ENCODE results near the gene SRMS.

Gene SRMS, protein sequence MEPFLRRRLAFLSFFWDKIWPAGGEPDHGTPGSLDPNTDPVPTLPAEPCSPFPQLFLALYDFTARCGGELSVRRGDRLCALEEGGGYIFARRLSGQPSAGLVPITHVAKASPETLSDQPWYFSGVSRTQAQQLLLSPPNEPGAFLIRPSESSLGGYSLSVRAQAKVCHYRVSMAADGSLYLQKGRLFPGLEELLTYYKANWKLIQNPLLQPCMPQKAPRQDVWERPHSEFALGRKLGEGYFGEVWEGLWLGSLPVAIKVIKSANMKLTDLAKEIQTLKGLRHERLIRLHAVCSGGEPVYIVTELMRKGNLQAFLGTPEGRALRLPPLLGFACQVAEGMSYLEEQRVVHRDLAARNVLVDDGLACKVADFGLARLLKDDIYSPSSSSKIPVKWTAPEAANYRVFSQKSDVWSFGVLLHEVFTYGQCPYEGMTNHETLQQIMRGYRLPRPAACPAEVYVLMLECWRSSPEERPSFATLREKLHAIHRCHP

GRCh38 chr20:63547725-63548480, at the start of gene SRMS:
Gene SRMS (minus strand): TSS chr20:63547749. CDS start chr20:63547463, 286 bp downstream.
- Histone ChIP-seq H3K4me1 (ENCODE audit: control insufficient read depth in 2 of 2, insufficient read depth in 2 of 2, low read length in 2 of 2) (peaks cover 23% of the 10 kb centered on the region in 2 donors), H3K9ac (ENCODE audit: low read depth in 1 of 2, low read length in 2 of 2) (no peak within 1 kb of the TSS), H3K27ac (ENCODE audit: low read depth in 2 of 2, low read length in 2 of 2) (no peak within 1 kb of the TSS), H3K4me3 (ENCODE audit: low read length in 2 of 2) (no peak within 1 kb of the TSS), H3K27me3 (ENCODE audit: control insufficient read depth in 2 of 2, insufficient read depth in 2 of 2, low read length in 2 of 2) (peaks cover 12 to 18% of the 10 kb centered on the region in 2 donors), H3K9me3 (ENCODE audit: control insufficient read depth in 2 of 2, low read length in 2 of 2) (no peaks in the 10 kb centered on the region), H3K36me3 (ENCODE audit: control insufficient read depth in 2 of 2, insufficient read depth in 2 of 2, low read length in 2 of 2) (no peaks in the 10 kb centered on the region)

DNA sequence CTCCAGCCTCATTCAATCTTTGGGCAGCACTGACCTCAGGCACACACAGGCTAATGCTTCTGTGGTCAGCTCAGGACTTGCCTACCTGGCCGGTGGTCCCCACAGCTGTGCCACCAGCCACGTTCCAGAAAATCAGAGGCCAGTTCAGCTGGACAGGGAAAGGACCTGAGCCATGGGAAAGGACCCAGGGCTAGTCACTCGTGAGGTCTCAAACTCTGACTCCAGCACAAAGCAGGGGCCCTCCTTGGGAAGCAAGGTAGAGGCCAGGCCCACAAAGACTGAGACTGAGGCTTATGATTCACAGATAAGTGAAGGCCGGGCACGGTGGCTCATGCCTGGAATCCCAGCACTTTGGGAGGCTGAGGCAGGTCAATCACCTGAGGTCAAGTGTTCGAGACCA, 48.9 kb upstream of the SRMS start:
- Histone ChIP-seq H3K9ac (ENCODE audit: low read depth in 1 of 2, low read length in 2 of 2) (no peak overlapping the region), H3K27me3 (ENCODE audit: control insufficient read depth in 2 of 2, insufficient read depth in 2 of 2, low read length in 2 of 2) (no peaks in the 10 kb centered on the region), H3K4me3 (ENCODE audit: low read length in 2 of 2) (no peak overlapping the region), H3K4me1 (ENCODE audit: control insufficient read depth in 2 of 2, insufficient read depth in 2 of 2, low read length in 2 of 2) (no peaks in the 10 kb centered on the region), H3K9me3 (ENCODE audit: control insufficient read depth in 2 of 2, low read length in 2 of 2) (no peaks in the 10 kb centered on the region), H3K27ac (ENCODE audit: low read depth in 2 of 2, low read length in 2 of 2) (no peak overlapping the region), H3K36me3 (ENCODE audit: control insufficient read depth in 2 of 2, insufficient read depth in 2 of 2, low read length in 2 of 2) (peaks cover 29 to 57% of the 10 kb centered on the region in 2 donors)

DNA sequence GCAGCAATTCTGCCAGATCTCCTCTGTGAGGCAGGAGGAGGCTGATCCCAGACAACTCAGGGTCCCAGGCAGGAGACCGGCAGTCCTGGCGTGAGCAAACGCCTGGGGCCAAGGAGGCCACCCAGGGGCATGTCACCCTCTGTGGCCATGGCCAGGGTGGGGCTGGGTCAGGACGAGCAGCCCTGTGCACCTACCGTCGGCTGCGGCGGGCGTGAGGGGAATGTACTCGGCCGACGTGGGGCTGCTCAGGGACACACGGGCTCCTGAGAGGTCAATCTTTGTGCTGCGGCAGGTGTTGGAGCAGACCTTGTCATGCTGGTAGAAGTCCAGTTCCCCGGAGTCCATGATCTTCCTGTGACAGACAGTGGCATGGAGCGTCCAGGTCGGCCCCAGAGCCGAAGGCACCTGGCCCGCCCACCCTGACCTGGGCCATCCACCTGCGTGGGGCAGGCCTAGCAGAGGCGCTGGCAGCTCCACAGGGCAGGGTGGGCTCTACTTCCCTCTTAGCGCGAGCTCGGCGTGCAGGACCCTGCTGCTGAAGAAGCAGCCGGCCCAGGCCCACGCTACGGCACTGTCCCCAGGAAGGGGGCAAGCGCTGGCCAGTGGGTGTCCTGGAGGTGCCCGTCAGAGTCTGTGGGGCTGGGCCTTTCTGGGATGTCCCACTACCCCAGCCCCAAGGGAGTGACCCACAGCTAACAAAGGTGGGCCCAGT, 48.0 kb upstream of the SRMS start:
- Histone ChIP-seq H3K9ac (ENCODE audit: low read depth in 1 of 2, low read length in 2 of 2) (no peak overlapping the region), H3K27me3 (ENCODE audit: control insufficient read depth in 2 of 2, insufficient read depth in 2 of 2, low read length in 2 of 2) (no peaks in the 10 kb centered on the region), H3K36me3 (ENCODE audit: control insufficient read depth in 2 of 2, insufficient read depth in 2 of 2, low read length in 2 of 2) (peaks cover 31 to 55% of the 10 kb centered on the region in 2 donors), H3K27ac (ENCODE audit: low read depth in 2 of 2, low read length in 2 of 2) (no peak overlapping the region), H3K4me1 (ENCODE audit: control insufficient read depth in 2 of 2, insufficient read depth in 2 of 2, low read length in 2 of 2) (no peaks in the 10 kb centered on the region), H3K4me3 (ENCODE audit: low read length in 2 of 2) (no peak overlapping the region), H3K9me3 (ENCODE audit: control insufficient read depth in 2 of 2, low read length in 2 of 2) (no peaks in the 10 kb centered on the region)

GRCh38 chr20:63594043-63594561, 46.6 kb upstream of the SRMS start:
- no peaks in the 10 kb centered on the region for H3K4me1 ChIP-seq (ENCODE audit: control insufficient read depth in 2 of 2, insufficient read depth in 2 of 2, low read length in 2 of 2)
- peaks cover 37 to 56% of the 10 kb centered on the region in 2 donors for H3K36me3 ChIP-seq (ENCODE audit: control insufficient read depth in 2 of 2, insufficient read depth in 2 of 2, low read length in 2 of 2)
- H3K27me3 ChIP-seq (ENCODE audit: control insufficient read depth in 2 of 2, insufficient read depth in 2 of 2, low read length in 2 of 2), result no peaks in the 10 kb centered on the region
- H3K4me3 ChIP-seq (ENCODE audit: low read length in 2 of 2), result no peak overlapping the region
- H3K27ac ChIP-seq (ENCODE audit: low read depth in 2 of 2, low read length in 2 of 2), result no peak overlapping the region
- H3K9ac ChIP-seq (ENCODE audit: low read depth in 1 of 2, low read length in 2 of 2), result no peak overlapping the region
- H3K9me3 ChIP-seq (ENCODE audit: control insufficient read depth in 2 of 2, low read length in 2 of 2), result no peaks in the 10 kb centered on the region

- H3K36me3 ChIP-seq (ENCODE audit: control insufficient read depth in 2 of 2, insufficient read depth in 2 of 2, low read length in 2 of 2), result peaks cover 25 to 53% of the 10 kb centered on the region in 2 donors
- no peaks in the 10 kb centered on the region for H3K9me3 ChIP-seq (ENCODE audit: control insufficient read depth in 2 of 2, low read length in 2 of 2)
- no peak overlapping the region for H3K4me3 ChIP-seq (ENCODE audit: low read length in 2 of 2)
- H3K27me3 ChIP-seq (ENCODE audit: control insufficient read depth in 2 of 2, insufficient read depth in 2 of 2, low read length in 2 of 2), result no peaks in the 10 kb centered on the region
- H3K9ac ChIP-seq (ENCODE audit: low read depth in 1 of 2, low read length in 2 of 2), result no peak overlapping the region
- H3K4me1 ChIP-seq (ENCODE audit: control insufficient read depth in 2 of 2, insufficient read depth in 2 of 2, low read length in 2 of 2), result no peaks in the 10 kb centered on the region
- no peak overlapping the region for H3K27ac ChIP-seq (ENCODE audit: low read depth in 2 of 2, low read length in 2 of 2)
Observed at GRCh38 chr20:63592661-63593060, 45.1 kb upstream of the SRMS start.

GRCh38 chr20:63591786-63592355, 44.3 kb upstream of the SRMS start:
- H3K36me3 ChIP-seq (ENCODE audit: control insufficient read depth in 2 of 2, insufficient read depth in 2 of 2, low read length in 2 of 2), result peaks cover 25 to 47% of the 10 kb centered on the region in 2 donors
- no peaks in the 10 kb centered on the region for H3K4me1 ChIP-seq (ENCODE audit: control insufficient read depth in 2 of 2, insufficient read depth in 2 of 2, low read length in 2 of 2)

GRCh38 chr20:63591147-63591533, 43.6 kb upstream of the SRMS start:
- Histone ChIP-seq H3K9me3 (ENCODE audit: control insufficient read depth in 2 of 2, low read length in 2 of 2) (no peaks in the 10 kb centered on the region), H3K36me3 (ENCODE audit: control insufficient read depth in 2 of 2, insufficient read depth in 2 of 2, low read length in 2 of 2) (peaks cover 25 to 45% of the 10 kb centered on the region in 2 donors), H3K4me1 (ENCODE audit: control insufficient read depth in 2 of 2, insufficient read depth in 2 of 2, low read length in 2 of 2) (no peaks in the 10 kb centered on the region), H3K9ac (ENCODE audit: low read depth in 1 of 2, low read length in 2 of 2) (no peak overlapping the region), H3K27me3 (ENCODE audit: control insufficient read depth in 2 of 2, insufficient read depth in 2 of 2, low read length in 2 of 2) (no peaks in the 10 kb centered on the region), H3K4me3 (ENCODE audit: low read length in 2 of 2) (no peak overlapping the region), H3K27ac (ENCODE audit: low read depth in 2 of 2, low read length in 2 of 2) (no peak overlapping the region)

More at GRCh38 chr20:63591786-63592355, 44.3 kb upstream of the SRMS start:
- Histone ChIP-seq H3K9me3 (ENCODE audit: control insufficient read depth in 2 of 2, low read length in 2 of 2) (no peaks in the 10 kb centered on the region), H3K27me3 (ENCODE audit: control insufficient read depth in 2 of 2, insufficient read depth in 2 of 2, low read length in 2 of 2) (no peaks in the 10 kb centered on the region), H3K9ac (ENCODE audit: low read depth in 1 of 2, low read length in 2 of 2) (no peak overlapping the region), H3K27ac (ENCODE audit: low read depth in 2 of 2, low read length in 2 of 2) (no peak overlapping the region), H3K4me3 (ENCODE audit: low read length in 2 of 2) (no peak overlapping the region)

DNA sequence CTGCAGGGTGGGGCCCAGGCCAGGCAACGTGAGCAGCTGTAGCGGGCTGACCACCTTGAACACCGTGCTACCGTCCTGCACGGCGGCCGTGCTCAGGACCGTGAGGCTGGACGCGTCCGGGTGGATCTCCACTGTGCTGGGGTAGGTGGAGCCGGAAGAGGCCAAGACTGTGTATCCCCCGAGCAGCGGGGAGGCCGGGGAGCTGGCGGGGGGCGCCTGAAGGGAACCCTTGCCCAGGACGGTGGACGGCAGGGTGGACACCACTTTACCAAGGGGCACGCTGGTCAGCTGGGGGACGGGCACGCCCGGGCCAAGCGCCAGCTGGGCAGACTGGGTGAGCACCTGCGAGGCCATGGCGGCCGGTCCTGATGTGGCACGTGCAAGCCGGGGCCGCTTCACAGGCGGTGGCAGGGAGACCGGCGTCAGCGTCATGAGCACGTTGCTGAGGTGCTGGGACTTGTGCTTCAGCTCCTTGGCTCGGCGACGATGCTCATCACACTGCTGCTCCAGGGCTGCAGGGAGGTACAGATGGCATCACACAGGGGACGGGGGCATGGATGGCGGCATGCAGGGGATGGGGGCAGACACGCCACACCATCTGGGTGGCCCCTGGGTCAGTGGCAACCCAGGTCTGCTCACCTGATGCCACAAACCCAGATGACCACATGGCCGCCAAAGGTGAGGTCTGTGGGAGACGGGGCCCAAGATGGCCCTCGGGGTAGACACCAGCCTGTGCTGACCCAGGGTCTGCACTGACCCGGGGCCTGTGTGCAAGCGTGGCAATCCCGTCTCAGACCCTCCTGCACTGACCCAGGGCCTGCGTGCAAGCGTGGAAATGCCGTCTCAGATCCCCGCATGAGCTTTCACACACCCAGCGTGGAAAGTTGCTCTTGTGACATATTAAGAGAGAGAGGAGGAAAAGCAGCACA, 42.9 kb upstream of the SRMS start:
- Histone ChIP-seq H3K27ac (ENCODE audit: low read depth in 2 of 2, low read length in 2 of 2) (no peak overlapping the region), H3K4me3 (ENCODE audit: low read length in 2 of 2) (no peak overlapping the region), H3K27me3 (ENCODE audit: control insufficient read depth in 2 of 2, insufficient read depth in 2 of 2, low read length in 2 of 2) (no peaks in the 10 kb centered on the region), H3K9me3 (ENCODE audit: control insufficient read depth in 2 of 2, low read length in 2 of 2) (no peaks in the 10 kb centered on the region), H3K4me1 (ENCODE audit: control insufficient read depth in 2 of 2, insufficient read depth in 2 of 2, low read length in 2 of 2) (no peaks in the 10 kb centered on the region), H3K9ac (ENCODE audit: low read depth in 1 of 2, low read length in 2 of 2) (no peak overlapping the region), H3K36me3 (ENCODE audit: control insufficient read depth in 2 of 2, insufficient read depth in 2 of 2, low read length in 2 of 2) (peaks cover 25 to 40% of the 10 kb centered on the region in 2 donors)
